Parathyroid adenoma (tissue), 2 donors: ENCODE results near the gene KRT76.

Experiments used
- H2AFZ ChIP-seq: fragments of 300-600 bp; sonication (generic); one replicate; pipeline ENCODE4 v1.7.0; 2017; ENCODE audit warnings: antibody characterized with exemption, mild to moderate bottlenecking
- H3K27ac ChIP-seq: fragments of 300-600 bp; sonication (generic); one replicate; pipeline ENCODE4 v1.7.0; 2017
- H3K27me3 ChIP-seq: fragments of 300-600 bp; sonication (generic); one replicate; pipeline ENCODE4 v1.7.0; 2017; ENCODE audit warnings: low read length; ENCODE audit not compliant: control insufficient read depth, insufficient read depth
- H3K36me3 ChIP-seq: fragments of 300-600 bp; sonication (generic); one replicate; pipeline ENCODE4 v1.7.0; 2017; ENCODE audit warnings: low read length; ENCODE audit not compliant: control insufficient read depth, insufficient read depth
- H3K4me1 ChIP-seq: fragments of 300-600 bp; sonication (generic); one replicate; pipeline ENCODE4 v1.7.0; 2017; ENCODE audit warnings: control low read depth
- H3K4me2 ChIP-seq: fragments of 300-600 bp; sonication (generic); one replicate; pipeline ENCODE4 v1.7.0; 2017; ENCODE audit warnings: low read length
- H3K4me3 ChIP-seq: fragments of 300-600 bp; sonication (generic); one replicate; pipeline ENCODE4 v1.7.0; 2017; ENCODE audit warnings: low read depth, low read length
- H3K79me2 ChIP-seq: fragments of 300-600 bp; sonication (generic); one replicate; pipeline ENCODE4 v1.7.0; 2017; ENCODE audit warnings: control low read depth
- H3K9ac ChIP-seq: fragments of 300-600 bp; sonication (generic); one replicate; pipeline ENCODE4 v1.7.0; 2017; ENCODE audit warnings: mild to moderate bottlenecking
- H3K9me3 ChIP-seq: fragments of 300-600 bp; sonication (generic); one replicate; pipeline ENCODE4 v1.7.0; 2017; ENCODE audit warnings: low read length; ENCODE audit not compliant: control insufficient read depth
- TF ChIP-seq, protein P1 (sequence below): fragments of 300-600 bp; sonication (generic); IDR thresholded peaks from one replicate; pipeline ENCODE4 v1.7.0; 2017; ENCODE audit warnings: antibody characterized with exemption, mild to moderate bottlenecking
- donor health status: primary hyperparathyroidism.

KRT76 gene

DNA sequence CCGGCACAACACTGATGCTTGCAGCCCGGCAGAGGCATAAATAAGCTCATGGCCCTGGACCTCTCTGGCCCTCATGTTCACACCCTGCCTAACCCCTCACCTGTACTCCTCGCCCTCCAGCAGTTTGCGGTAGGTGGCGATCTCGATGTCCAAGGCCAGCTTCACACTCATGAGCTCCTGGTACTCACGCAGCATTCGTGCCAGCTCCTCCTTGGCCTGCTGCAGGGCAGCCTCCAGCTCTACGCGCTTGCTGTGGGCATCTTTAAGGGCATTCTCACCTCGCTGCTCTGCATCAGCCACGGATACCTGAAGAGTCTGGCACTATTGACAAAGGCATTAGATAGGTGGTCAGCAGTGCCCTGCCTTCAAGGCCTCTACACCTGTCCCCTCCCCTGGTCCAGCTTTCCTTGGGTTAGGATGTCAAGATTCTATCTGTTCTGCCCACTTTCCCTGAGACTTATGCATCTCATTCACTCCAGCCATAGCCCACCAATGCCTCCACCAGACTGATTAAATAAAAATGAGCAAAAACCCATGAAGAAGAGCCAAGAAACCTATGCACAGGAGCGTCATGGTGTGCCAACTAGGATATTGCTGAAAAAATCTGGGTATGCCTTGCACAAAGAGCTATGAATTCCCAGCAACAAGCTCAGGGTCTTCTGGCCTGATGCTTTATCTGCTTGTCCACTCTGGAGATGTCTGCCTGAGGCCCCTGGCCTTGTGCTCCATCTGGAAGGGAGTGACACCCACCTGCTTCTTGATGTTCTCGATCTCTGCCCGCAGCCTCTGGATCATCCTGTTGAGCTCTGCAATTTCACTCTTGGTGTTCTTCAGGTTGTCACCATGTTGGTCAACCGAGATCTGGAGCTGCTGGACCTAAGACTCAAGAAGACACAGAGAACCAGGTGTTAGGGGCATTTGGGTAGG, 30.7 kb upstream of the KRT76 start:
- Histone ChIP-seq H3K27me3 (no peaks in the 10 kb centered on the region), H3K4me3 (no peak overlapping the region), H3K4me2 (no peak overlapping the region), H3K9ac (no peak overlapping the region), H3K27ac (no peak overlapping the region), H3K4me1 (no peaks in the 10 kb centered on the region), H2AFZ (no peak overlapping the region), H3K79me2 (no peaks in the 10 kb centered on the region), H3K36me3 (no peaks in the 10 kb centered on the region), H3K9me3 (no peaks in the 10 kb centered on the region)
- TF ChIP-seq, protein P1, sequence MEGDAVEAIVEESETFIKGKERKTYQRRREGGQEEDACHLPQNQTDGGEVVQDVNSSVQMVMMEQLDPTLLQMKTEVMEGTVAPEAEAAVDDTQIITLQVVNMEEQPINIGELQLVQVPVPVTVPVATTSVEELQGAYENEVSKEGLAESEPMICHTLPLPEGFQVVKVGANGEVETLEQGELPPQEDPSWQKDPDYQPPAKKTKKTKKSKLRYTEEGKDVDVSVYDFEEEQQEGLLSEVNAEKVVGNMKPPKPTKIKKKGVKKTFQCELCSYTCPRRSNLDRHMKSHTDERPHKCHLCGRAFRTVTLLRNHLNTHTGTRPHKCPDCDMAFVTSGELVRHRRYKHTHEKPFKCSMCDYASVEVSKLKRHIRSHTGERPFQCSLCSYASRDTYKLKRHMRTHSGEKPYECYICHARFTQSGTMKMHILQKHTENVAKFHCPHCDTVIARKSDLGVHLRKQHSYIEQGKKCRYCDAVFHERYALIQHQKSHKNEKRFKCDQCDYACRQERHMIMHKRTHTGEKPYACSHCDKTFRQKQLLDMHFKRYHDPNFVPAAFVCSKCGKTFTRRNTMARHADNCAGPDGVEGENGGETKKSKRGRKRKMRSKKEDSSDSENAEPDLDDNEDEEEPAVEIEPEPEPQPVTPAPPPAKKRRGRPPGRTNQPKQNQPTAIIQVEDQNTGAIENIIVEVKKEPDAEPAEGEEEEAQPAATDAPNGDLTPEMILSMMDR, result no peak

DNA sequence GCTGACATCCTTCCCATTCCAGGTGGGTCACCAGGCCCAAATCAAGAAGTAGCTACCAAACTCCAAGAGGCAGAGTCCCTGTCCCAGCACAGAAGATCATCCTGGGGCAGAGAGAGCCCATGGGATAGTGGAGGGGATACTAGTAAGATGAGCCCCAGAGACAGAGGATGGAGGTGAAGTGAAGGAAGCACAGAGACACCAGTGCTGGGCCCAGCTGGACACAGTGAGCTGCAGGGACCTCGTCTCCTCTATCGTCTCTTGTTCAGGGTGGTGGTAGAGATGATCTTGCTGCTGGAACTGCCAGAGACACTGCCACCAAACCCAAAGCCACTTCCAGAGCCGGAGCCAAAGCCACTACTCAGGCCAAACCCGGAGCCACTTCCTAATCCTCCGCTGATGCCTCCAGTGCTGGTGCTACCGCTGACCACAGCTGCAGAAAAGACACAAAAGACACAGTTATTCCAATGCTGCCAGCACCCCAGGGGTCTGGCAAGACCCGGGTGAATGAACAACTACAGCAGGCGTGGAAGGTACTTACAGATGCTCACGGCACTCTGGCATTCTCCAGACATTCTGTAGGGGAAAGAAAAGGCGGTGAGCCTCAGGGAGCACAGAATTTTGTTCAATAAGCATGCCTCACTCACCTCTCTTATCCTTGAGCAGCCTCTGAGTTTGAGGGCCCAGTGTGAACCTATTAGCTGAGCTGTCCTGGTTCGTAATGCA, 29.8 kb upstream of the KRT76 start:
- TF ChIP-seq, protein P1, result no peak
- H3K4me2 ChIP-seq, result no peak overlapping the region
- H3K9me3 ChIP-seq, result no peaks in the 10 kb centered on the region
- H3K27me3 ChIP-seq, result no peaks in the 10 kb centered on the region
- H3K27ac ChIP-seq, result no peak overlapping the region
- H3K4me1 ChIP-seq, result no peaks in the 10 kb centered on the region
- H3K79me2 ChIP-seq, result no peaks in the 10 kb centered on the region
- no peak overlapping the region for H2AFZ ChIP-seq
- H3K4me3 ChIP-seq, result no peak overlapping the region
- H3K9ac ChIP-seq, result no peak overlapping the region
- no peaks in the 10 kb centered on the region for H3K36me3 ChIP-seq

DNA sequence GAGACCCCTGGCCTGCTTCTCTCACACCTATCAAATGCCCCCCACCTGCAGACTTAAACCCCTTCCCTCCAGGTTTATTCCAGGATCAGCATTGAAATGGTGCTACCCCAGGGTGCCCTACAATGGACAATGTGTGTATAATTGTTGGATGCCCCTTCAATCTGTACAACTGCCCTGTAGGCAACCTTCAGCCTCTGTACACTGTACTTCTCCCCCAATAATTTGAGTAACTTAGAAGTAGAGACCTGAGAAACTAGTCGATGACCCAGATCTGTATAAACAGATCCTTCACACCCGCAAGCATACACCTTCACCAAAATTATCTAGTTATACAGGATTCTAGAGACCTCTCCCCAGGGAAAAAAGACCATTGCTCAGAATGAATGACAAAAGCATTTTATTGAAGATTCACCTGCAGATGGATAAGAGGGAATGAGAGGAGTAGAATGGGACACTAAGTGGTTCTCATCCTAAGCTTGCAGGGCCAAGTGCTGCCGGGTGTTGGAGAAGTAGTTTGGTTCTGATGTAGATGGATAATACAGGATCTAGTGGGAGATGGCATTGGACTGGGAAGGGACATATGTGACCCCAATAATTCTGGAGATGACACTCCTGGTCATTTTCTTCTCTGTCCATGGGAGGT, 29.1 kb upstream of the KRT76 start:
- Histone ChIP-seq H3K9me3 (no peaks in the 10 kb centered on the region), H3K4me3 (no peak overlapping the region), H3K27me3 (no peaks in the 10 kb centered on the region), H3K79me2 (no peaks in the 10 kb centered on the region), H3K27ac (no peak overlapping the region), H3K4me2 (no peak overlapping the region), H2AFZ (no peak overlapping the region), H3K4me1 (no peaks in the 10 kb centered on the region), H3K9ac (no peak overlapping the region), H3K36me3 (no peaks in the 10 kb centered on the region)
- TF ChIP-seq, protein P1, result no peak

DNA sequence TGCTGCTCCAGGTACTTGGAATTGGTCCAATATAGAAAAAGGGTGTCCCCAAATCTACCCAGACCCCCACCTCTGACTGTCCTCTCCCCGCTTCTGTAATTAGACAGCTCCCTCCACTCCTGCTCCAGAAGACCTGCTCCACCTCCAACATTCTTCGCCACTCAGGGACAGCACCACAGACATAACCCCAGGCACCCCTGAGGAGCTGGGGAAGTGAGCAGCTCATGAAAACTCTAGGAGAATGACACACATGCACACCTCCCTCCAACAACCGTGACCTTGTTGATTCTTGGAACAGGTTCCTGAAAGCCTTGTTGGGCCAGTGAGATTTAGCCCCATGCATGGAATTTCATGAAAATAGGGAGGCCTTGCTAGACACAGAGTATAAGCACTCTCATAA, 28.6 kb upstream of the KRT76 start:
- H3K79me2 ChIP-seq, result no peaks in the 10 kb centered on the region
- H3K4me1 ChIP-seq, result no peaks in the 10 kb centered on the region
- no peaks in the 10 kb centered on the region for H3K27me3 ChIP-seq
- no peak overlapping the region for H2AFZ ChIP-seq
- H3K4me2 ChIP-seq, result no peak overlapping the region
- TF ChIP-seq, protein P1, result no peak
- no peak overlapping the region for H3K4me3 ChIP-seq
- H3K9ac ChIP-seq, result no peak overlapping the region
- no peaks in the 10 kb centered on the region for H3K9me3 ChIP-seq
- H3K27ac ChIP-seq, result no peak overlapping the region
- no peaks in the 10 kb centered on the region for H3K36me3 ChIP-seq
